NCI-H82 treated with DMSO at 0.1 percent for 48 hours (cell line): ENCODE data around the gene OSTM1.

Experiments used
- DNase-seq: peaks from one replicate; lab custom pipeline; 2025; ENCODE audit not compliant: unreplicated experiment; lab: John Stamatoyannopoulos, UW

OSTM1 gene

DNA sequence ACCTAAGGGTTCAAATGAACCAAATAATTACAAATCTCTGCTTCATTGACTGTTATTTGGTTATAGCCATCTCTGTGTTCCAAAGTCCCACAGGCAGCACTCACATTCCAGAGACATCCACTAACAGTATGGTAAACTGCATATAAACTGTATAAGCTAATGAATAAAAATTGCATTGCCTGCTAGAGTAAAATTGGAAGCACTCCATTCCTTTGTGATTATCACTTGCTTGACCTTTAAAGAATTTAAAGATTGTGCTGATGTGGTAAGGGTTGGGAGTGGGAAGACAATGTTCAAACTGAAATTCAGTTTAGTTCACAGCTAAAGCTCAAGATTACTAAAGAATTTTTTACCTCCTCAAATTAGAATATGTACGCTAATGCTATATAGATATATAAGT, 31.0 kb upstream of the OSTM1 start:
- DNase-seq: no peak

DNA sequence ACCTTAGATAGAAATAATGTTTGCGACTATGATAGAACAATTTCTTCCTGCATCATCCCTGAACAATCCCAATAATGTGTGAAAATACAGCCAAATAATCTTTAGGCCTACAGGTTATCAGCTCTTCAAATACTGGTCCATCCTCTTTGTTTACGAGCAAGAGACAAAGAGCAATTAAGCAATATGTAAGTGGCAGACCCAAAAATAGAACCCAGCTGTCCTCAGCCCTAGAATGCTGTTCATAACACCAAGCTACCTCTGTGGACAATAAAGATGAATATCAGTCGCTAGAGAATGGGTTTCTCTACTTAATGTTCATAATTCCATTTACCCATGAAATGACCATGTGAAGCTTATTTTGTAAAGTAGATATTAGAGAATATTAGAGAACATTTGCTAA, 28.4 kb upstream of the OSTM1 start:
- no peak for DNase-seq

- no peak for DNase-seq
Observed at GRCh38 chr6:108100003-108100402, 25.5 kb upstream of the OSTM1 start.

DNA sequence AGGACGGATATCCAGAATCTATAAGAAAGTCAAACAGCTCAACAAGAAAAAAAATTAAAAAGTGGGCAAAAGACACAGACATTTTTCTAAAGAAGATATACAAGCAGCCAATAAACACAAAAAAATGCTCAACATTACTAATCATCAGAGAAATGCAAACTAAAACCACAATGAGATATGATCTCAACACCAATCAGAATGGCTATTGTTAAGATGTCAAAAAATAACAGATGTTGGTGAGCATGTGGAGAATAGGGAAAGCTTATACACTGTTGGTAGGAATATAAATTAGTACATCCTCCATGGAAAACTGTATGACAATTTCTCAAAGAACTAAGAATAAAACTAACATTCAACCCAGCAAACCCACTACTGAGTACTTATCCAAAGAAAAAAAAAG, 23.3 kb upstream of the OSTM1 start:
- DNase-seq: no peak

DNA sequence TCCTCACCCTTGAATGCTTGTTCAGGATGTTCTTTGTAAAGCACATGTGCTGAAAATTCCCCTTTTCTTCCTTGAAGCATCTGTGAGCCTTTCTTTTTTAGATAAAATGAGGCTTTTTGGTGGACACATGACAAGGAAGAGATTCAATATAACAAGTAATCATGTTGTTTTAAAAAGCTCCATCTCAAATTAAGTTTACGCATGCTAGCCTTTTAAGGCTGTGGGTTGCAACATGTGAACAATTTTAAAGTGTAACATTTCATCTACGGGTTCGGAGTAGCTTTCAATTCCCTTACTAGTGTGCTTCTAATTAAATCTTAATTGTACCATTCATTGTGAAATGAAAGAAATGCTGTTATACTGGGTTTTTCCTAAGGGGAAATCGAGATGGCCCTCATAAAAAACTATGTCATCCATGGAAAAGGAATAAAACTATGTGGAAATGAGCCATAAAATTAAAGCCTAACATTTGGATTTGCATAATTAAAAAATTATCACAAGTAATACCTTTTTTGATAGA, 19.3 kb upstream of the OSTM1 start:
- no peak for DNase-seq

DNA sequence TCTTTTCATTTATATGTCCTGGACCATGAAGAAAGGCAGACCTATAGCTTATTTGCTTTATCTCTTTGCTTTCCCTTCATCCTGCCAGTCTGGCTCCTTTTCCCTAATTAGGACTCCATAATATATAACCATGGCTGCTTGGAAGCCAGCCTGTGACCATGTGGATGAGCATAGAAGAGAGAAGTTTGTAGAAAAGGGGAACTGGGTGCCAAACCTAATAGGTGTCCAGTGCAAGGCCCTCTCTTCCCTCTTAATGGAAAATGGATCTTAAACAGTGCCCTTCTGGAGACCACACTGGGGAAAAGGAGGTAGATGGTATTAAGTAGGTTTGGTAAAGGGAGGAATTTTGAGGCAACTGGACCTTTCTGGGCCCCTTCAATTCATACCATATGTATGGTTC, 16.7 kb upstream of the OSTM1 start:
- DNase-seq: no peak

DNA sequence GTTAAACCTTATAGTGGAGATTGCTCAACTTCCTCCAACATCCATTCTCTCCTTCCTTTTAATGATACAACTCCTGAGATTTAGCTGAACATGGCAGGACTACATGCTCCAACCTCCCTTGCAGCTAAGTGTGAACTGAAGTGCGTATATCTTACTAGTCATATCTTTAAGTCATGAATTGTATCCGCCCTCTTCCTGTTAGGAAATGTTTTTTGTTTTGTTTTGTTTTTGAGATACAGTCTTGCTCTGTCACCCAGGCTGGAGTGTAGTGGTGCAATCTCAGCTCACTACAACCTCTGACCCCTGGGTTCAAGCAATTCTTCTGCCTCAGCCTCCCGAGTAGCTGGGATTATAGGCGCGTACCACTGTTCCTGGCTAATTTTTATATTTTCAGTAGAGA, 8.8 kb upstream of the OSTM1 start:
- DNase-seq: no peak

DNA sequence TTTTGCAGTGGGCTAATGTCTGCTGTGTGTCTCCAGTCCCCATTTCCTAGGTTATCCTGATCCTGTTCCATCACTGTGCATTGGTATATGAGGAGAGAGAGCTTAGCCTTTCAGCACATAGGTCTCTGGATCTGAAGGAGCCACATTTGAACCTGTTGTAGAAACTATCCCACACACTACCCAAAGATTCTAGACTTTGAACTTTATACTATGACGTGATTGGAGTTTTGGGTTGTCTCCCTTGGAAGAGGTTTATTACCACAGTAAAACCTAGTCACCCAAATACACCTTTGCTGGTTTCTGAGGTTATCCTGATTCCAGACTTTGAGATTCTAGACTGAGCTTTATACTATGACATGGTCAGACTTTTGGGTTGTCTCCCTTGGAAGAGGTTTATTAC, 8.0 kb upstream of the OSTM1 start:
- DNase-seq: no peak

GRCh38 chr6:108080010-108080780, 5.7 kb upstream of the OSTM1 start:
- no peak for DNase-seq

GRCh38 chr6:108078191-108078590, 3.6 kb upstream of the OSTM1 start:
- no peak for DNase-seq

DNA sequence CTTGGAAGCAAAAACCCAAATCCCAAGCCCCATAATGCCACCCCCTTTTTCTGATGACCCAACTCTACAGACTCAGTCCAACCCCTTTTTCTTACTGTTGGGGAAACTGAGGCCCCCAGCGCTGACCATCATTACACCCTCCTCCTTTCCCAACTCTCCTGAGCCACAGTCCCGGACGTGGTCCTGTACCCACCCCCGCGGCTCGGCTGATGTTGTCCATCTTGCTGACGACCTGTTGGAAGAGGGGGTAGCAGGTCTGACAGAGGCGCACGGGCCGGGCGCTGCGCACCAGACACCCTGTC, 533 bp downstream of the OSTM1 start:
- no peak for DNase-seq

DNA sequence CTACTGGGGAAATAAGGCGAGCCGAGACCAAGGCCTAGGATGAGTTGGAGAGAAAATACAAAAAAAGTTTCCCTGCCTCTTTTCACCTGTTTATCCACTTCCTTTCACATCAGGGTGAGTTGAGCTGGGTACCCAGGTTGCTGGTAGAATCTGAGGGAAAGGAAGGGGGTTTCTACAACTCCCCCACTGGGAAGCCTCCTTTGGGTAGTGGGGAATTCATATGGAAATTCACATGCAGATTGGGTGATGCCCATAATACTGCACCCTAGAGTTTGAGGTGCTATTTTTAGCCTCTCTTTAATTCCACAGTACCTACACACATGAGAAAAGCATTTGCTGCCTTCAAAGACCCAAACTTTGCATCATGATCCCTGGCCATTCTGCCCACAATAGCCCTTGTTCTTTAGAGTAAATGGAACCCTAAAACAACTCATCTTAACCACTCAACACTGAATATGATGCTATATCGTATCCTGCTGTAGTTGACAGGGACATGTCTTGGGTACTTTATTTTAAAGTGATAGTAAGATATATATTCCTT, 2.7 kb downstream of the OSTM1 start:
- no peak for DNase-seq

- DNase-seq: no peak
Observed at GRCh38 chr6:108068618-108069017, 5.9 kb downstream of the OSTM1 start.

DNA sequence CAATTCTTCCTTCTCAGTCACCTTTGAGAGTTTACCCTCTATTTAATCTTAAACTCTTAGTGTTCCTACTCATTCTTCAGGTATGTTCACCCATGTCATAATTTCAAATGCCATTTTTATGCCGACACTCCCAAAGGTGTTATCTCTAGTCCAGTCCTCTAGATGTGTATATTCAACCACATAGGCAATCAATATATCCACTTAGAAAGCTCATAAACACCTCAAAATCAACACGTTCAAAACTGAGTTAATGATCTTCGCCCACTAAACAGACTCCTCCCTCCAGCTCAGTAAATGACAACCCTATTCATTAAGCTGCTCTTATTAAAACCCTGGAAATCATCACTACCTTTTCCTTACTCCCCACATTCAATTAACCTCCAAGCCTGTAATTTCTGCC, 6.4 kb downstream of the OSTM1 start:
- DNase-seq: no peak

GRCh38 chr6:108052706-108053105, 21.8 kb downstream of the OSTM1 start:
- DNase-seq: no peak

- DNase-seq: no peak
Observed at GRCh38 chr6:108051481-108051880, 23.1 kb downstream of the OSTM1 start.

GRCh38 chr6:108039681-108040080, 34.9 kb downstream of the OSTM1 start:
- no peak for DNase-seq

- no peak for DNase-seq
Observed at GRCh38 chr6:108036884-108037283, 37.7 kb downstream of the OSTM1 start.

DNA sequence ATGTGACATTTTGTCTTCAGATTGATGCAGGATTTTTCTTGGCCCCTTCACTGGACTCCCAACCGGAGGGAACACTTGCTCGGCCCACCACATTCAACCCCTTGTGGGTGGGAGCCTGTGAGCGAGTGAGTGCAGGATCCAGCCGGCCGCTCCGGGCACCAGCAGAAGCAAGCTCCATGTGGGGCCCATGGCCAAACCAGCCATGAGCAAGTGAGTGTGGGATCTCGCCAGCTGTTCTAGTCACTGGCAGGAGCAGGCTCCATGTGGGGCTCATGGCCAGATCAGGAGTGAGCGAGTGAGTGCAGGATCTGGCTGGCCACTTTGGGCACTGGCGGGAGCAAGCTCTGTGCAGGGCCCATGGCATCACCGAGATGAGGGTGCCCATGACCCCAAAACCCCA, 42.6 kb downstream of the OSTM1 start:
- no peak for DNase-seq

- DNase-seq: no peak
Observed at GRCh38 chr6:108030211-108030610, 44.3 kb downstream of the OSTM1 start.

GRCh38 chr6:108029226-108029921, 45.2 kb downstream of the OSTM1 start:
- DNase-seq: peak; percentile 99

DNA sequence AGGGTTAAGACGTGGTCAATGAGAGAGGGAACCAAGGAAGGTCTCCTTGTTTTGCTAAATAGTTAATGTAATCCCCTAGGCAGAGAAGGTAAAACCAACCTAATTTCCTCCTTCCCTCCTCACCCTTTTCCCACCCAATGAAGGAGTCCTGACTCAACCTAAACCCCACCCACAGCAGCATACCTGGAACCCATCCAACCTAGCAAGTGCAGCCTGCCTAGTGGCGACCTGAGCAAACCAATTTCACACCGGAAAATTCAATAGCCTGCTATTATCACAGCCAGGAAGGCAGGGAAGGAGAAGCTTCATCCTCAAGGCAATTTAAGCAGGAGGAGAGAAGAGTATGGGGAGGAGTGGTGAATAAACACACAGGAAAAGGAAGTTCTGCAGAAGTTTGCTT, 46.9 kb downstream of the OSTM1 start:
- DNase-seq: no peak
